H9 (cell line): ENCODE measurements around the gene OR7D2. TPM values are rescaled to one million over a fixed set of nuclear protein-coding genes. Genes with fewer than 3 reads are reported as not detected.

ENCODE experiments used
- DNase-seq: peaks from one replicate; pipeline ENCODE4 v3.0.0-alpha.2; 2017
- H2AFZ ChIP-seq: one replicate; pipeline ENCODE4 v1.6.1; 2013; ENCODE audit warnings: mild to moderate bottlenecking, low read length, control low read depth, moderate library complexity
- H2AK5ac ChIP-seq: 2 replicates; pipeline ENCODE4 v1.6.1; 2013; ENCODE audit warnings: low read length, control low read depth, mixed read lengths; ENCODE audit not compliant: insufficient read length
- H2BK120ac ChIP-seq: one replicate; pipeline ENCODE4 v1.6.1; 2013; ENCODE audit warnings: low read depth, mild to moderate bottlenecking, low read length, control low read depth, inconsistent platforms; ENCODE audit not compliant: poor library complexity, severe bottlenecking
- H2BK12ac ChIP-seq: 2 replicates; pipeline ENCODE4 v1.6.1; 2013; ENCODE audit warnings: low read length, control low read depth, mixed read lengths, low read depth; ENCODE audit not compliant: insufficient read length
- H2BK15ac ChIP-seq: 2 replicates; pipeline ENCODE4 v1.6.1; 2013; ENCODE audit warnings: low read depth, low read length, control low read depth
- H2BK20ac ChIP-seq: one replicate; pipeline ENCODE4 v1.6.1; 2013; ENCODE audit warnings: low read depth, mild to moderate bottlenecking, low read length, control low read depth, inconsistent platforms; ENCODE audit not compliant: poor library complexity, severe bottlenecking
- H2BK5ac ChIP-seq: 2 replicates; pipeline ENCODE4 v1.6.1; 2013; ENCODE audit warnings: low read length, control low read depth, mixed read lengths; ENCODE audit not compliant: insufficient read length
- H3K14ac ChIP-seq: 2 replicates; pipeline ENCODE4 v1.6.1; 2013; ENCODE audit warnings: low read length, control low read depth; ENCODE audit not compliant: insufficient read depth
- H3K18ac ChIP-seq: 2 replicates; pipeline ENCODE4 v1.6.1; 2013; ENCODE audit warnings: low read depth, mild to moderate bottlenecking, mixed read lengths, low read length, control low read depth; ENCODE audit not compliant: insufficient read length
- H3K23ac ChIP-seq: 2 replicates; pipeline ENCODE4 v1.6.1; 2013; ENCODE audit warnings: low read length, control low read depth, mixed read lengths, low read depth; ENCODE audit not compliant: insufficient read length
- H3K23me2 ChIP-seq: 2 replicates; pipeline ENCODE4 v1.6.1; 2013; ENCODE audit warnings: low read depth, mild to moderate bottlenecking, mixed read lengths, low read length, control low read depth; ENCODE audit not compliant: insufficient read length, poor library complexity, severe bottlenecking
- H3K27ac ChIP-seq: 2 replicates; pipeline ENCODE4 v1.5.1; 2013; ENCODE audit warnings: low read length, control low read depth, mixed read lengths, low read depth; ENCODE audit not compliant: insufficient read length
- H3K27me3 ChIP-seq: 2 replicates; pipeline ENCODE4 v1.6.1; 2013; ENCODE audit warnings: low read length, control low read depth, inconsistent platforms; ENCODE audit not compliant: insufficient read depth
- H3K4ac ChIP-seq: 2 replicates; pipeline ENCODE4 v1.6.1; 2013; ENCODE audit warnings: low read depth, mild to moderate bottlenecking, control low read depth, inconsistent platforms, low read length, moderate library complexity
- H3K4me1 ChIP-seq: 2 replicates; pipeline ENCODE4 v1.6.1; 2013; ENCODE audit warnings: low read length, control low read depth, inconsistent platforms; ENCODE audit not compliant: insufficient read depth
- H3K4me2 ChIP-seq: 2 replicates; pipeline ENCODE4 v1.6.1; 2013; ENCODE audit warnings: low read length, control low read depth, mixed read lengths; ENCODE audit not compliant: insufficient read length, insufficient read depth
- H3K56ac ChIP-seq: 2 replicates; pipeline ENCODE4 v1.6.1; 2013; ENCODE audit warnings: low read depth, mild to moderate bottlenecking, mixed read lengths, low read length, control low read depth; ENCODE audit not compliant: insufficient read length
- H3K79me1 ChIP-seq: 2 replicates; pipeline ENCODE4 v1.6.1; 2013; ENCODE audit warnings: low read depth, mild to moderate bottlenecking, moderate library complexity, low read length, control low read depth, inconsistent platforms; ENCODE audit not compliant: insufficient read depth, poor library complexity, severe bottlenecking
- H3K79me2 ChIP-seq: 2 replicates; pipeline ENCODE4 v1.6.1; 2013; ENCODE audit warnings: low read length, control low read depth, inconsistent platforms; ENCODE audit not compliant: insufficient read depth
- H3K9ac ChIP-seq: 2 replicates; pipeline ENCODE4 v1.6.1; 2013; ENCODE audit warnings: low read length, control low read depth, mixed read lengths; ENCODE audit not compliant: insufficient read length; ENCODE audit errors: extremely low read depth
- H3K9me3 ChIP-seq: one replicate; pipeline ENCODE4 v1.6.1; 2013; ENCODE audit warnings: low read depth, low read length, inconsistent platforms; ENCODE audit not compliant: control insufficient read depth
- H3T11ph ChIP-seq: one replicate; pipeline ENCODE4 v1.6.1; 2013; ENCODE audit warnings: mild to moderate bottlenecking, low read length, control low read depth, inconsistent platforms
- H4K20me1 ChIP-seq: one replicate; pipeline ENCODE4 v1.6.1; 2013; ENCODE audit not compliant: control insufficient read depth, insufficient read length, insufficient read depth
- H4K5ac ChIP-seq: 2 replicates; pipeline ENCODE4 v1.6.1; 2013; ENCODE audit warnings: low read depth, mild to moderate bottlenecking, mixed read lengths, low read length, control low read depth; ENCODE audit not compliant: insufficient read length
- H4K8ac ChIP-seq: replicated peaks from 2 replicates; pipeline ENCODE4 v1.6.1; 2013; ENCODE audit warnings: low read length, control low read depth, mixed read lengths, low read depth; ENCODE audit not compliant: insufficient read length
- H4K91ac ChIP-seq: 2 replicates; pipeline ENCODE4 v1.6.1; 2013; ENCODE audit warnings: low read depth, mild to moderate bottlenecking, moderate library complexity, mixed read lengths, low read length, control low read depth; ENCODE audit not compliant: insufficient read length
- H3K27ac Mint-ChIP-seq, 3 experiments: 2 replicates in 2 of 3; 3 replicates in 1 of 3; pipeline ENCODE4 v1.8.0; 2020 to 2021; ENCODE audit warnings: mixed read lengths in 3 of 3, mild to moderate bottlenecking in 1 of 3, moderate library complexity in 1 of 3
- H3K27me3 Mint-ChIP-seq: 2 replicates; pipeline ENCODE4 v1.8.0; 2021; ENCODE audit warnings: low read depth, mild to moderate bottlenecking, moderate library complexity, mixed read lengths
- H3K36me3 Mint-ChIP-seq, 3 experiments: 2 replicates in 2 of 3; 3 replicates in 1 of 3; pipeline ENCODE4 v1.8.0; 2020 to 2021; ENCODE audit warnings: low read depth in 3 of 3, mixed read lengths in 3 of 3; ENCODE audit not compliant: insufficient read depth in 1 of 3
- H3K4me1 Mint-ChIP-seq, 2 experiments: 2 replicates each; pipeline ENCODE4 v1.8.0; 2020; ENCODE audit warnings: mixed read lengths in 2 of 2
- H3K4me3 Mint-ChIP-seq, 2 experiments: 2 replicates in 1 of 2; 3 replicates in 1 of 2; pipeline ENCODE4 v1.8.0; 2020 to 2021; ENCODE audit warnings: mild to moderate bottlenecking in 2 of 2, mixed read lengths in 2 of 2, moderate library complexity in 1 of 2
- H3K9me3 Mint-ChIP-seq, 2 experiments: 2 replicates in 1 of 2; 3 replicates in 1 of 2; pipeline ENCODE4 v1.8.0; 2020; ENCODE audit warnings: mild to moderate bottlenecking in 2 of 2, mixed read lengths in 2 of 2, moderate library complexity in 1 of 2
- CTCF ChIP-seq: fragments of 200-600 bp; sonication (generic); conservative IDR thresholded peaks from 3 replicates; pipeline ENCODE4 v1.8.0; 2021; ENCODE audit warnings: antibody characterized with exemption, mild to moderate bottlenecking
- WGBS: extraction: QIAGEN DNeasy Blood & Tissue Kit; methylation state at CpG from one replicate; pipeline ENCODE4 v1.1.7; 2013; ENCODE audit warnings: missing lambda C conversion rate, low lambda C conversion rate, mixed read lengths; ENCODE audit not compliant: insufficient read length; ENCODE audit errors: extremely low coverage; 5-methylcytosine and 5-hydroxymethylcytosine counted together
- total RNA-seq: library from RNA; stranded (reverse); gene quantifications from 2 replicates; pipeline ENCODE4 v1.2.1, GENCODE V29; 2021

OR7D2 gene
- total RNA-seq, 1 experiment from 2014 or later: 0.31 TPM

GRCh38 chr19:9132422-9132821, 46.4 kb upstream of the OR7D2 start:
- Histone ChIP-seq H2BK20ac (no peak overlapping the region), H3K79me1 (no peaks in the 10 kb centered on the region), H3K4me2 (no peak overlapping the region), H4K5ac (no peak overlapping the region), H2BK120ac (no peak overlapping the region), H3K23me2 (no peaks in the 10 kb centered on the region), H3K56ac (no peak overlapping the region), H3T11ph (no peak overlapping the region), H3K9me3 (no peaks in the 10 kb centered on the region), H3K18ac (no peak overlapping the region), H3K27me3 (no peaks in the 10 kb centered on the region), H4K20me1 (no peaks in the 10 kb centered on the region), H2AFZ (no peak overlapping the region), H3K79me2 (no peaks in the 10 kb centered on the region), H3K4ac (no peak overlapping the region), H4K8ac (no peak overlapping the region), H2BK12ac (no peak overlapping the region), H2BK5ac (no peak overlapping the region), H2BK15ac (no peak overlapping the region), H3K23ac (no peak overlapping the region), H2AK5ac (no peak overlapping the region), H4K91ac (no peak overlapping the region), H3K27ac (no peak overlapping the region), H3K14ac (no peak overlapping the region), H3K9ac (no peak overlapping the region), H3K4me1 (no peaks in the 10 kb centered on the region)
- DNase-seq: no peak
- H3K27ac Mint-ChIP-seq: no peak overlapping the region
- H3K4me3 Mint-ChIP-seq: no peak overlapping the region
- H3K27me3 Mint-ChIP-seq: peaks cover 11% of the 10 kb centered on the region
- H3K36me3 Mint-ChIP-seq: no peaks in the 10 kb centered on the region; a peak in 2 of 7 replicates
- WGBS: no CpG with 5 or more reads among the region's 5 CpGs
- H3K4me1 Mint-ChIP-seq: no peaks in the 10 kb centered on the region
- H3K9me3 Mint-ChIP-seq: peaks cover 43 to 48% of the 10 kb centered on the region in 2 experiments
- TF ChIP-seq CTCF: no peak
